HepG2 (cell line): ENCODE measurements around the gene RAC3. TPM values are rescaled to one million over a fixed set of nuclear protein-coding genes. Genes with fewer than 3 reads are reported as not detected.

Experiments
- ARID2 ChIP-seq: sonication (generic); formaldehyde crosslinking; IDR thresholded peaks from 2 replicates; pipeline ENCODE4 v1.8.1; 2022; ENCODE audit warnings: mild to moderate bottlenecking, missing genetic modification reagents, borderline replicate concordance
- DNMT3B ChIP-seq: conservative IDR thresholded peaks from 2 replicates; pipeline ENCODE4 v1.6.1; 2016; ENCODE audit warnings: missing biosample characterization, control low read depth
- FIP1L1 ChIP-seq: fragments of 200-400 bp; formaldehyde crosslinking; IDR thresholded peaks from 2 replicates; pipeline ENCODE4 v1.6.1; 2018; ENCODE audit warnings: low read depth, mild to moderate bottlenecking, low read length, moderate library complexity, borderline replicate concordance; ENCODE audit not compliant: insufficient read depth
- HCFC1 ChIP-seq: fragments of 150-350 bp; IDR thresholded peaks from 2 replicates; pipeline ENCODE4 v1.6.1; 2014; ENCODE audit warnings: low read depth, low read length
- HNRNPL ChIP-seq: fragments of 200-400 bp; formaldehyde crosslinking; IDR thresholded peaks from 2 replicates; pipeline ENCODE4 v1.6.1; 2017; ENCODE audit warnings: mild to moderate bottlenecking, low read depth, low read length
- HOXA5 ChIP-seq: sonication (generic); formaldehyde crosslinking; IDR thresholded peaks from 2 replicates; pipeline ENCODE4 v1.4.0; 2020; ENCODE audit warnings: missing genetic modification reagents
- NFE2L1 ChIP-seq: sonication (generic); formaldehyde crosslinking; IDR thresholded peaks from 2 replicates; pipeline ENCODE4 v1.4.0; 2020; ENCODE audit warnings: missing genetic modification reagents, mild to moderate bottlenecking, borderline replicate concordance
- NR2C2 ChIP-seq: sonication (generic); formaldehyde crosslinking; IDR thresholded peaks from 2 replicates; pipeline ENCODE4 v1.4.0; 2020; ENCODE audit warnings: missing genetic modification reagents, mild to moderate bottlenecking, moderate library complexity, borderline replicate concordance
- POLR2AphosphoS5 ChIP-seq: IDR thresholded peaks from 2 replicates; pipeline ENCODE4 v1.6.1; 2012; ENCODE audit warnings: low read depth, low read length
- RBFOX2 ChIP-seq: fragments of 200-400 bp; formaldehyde crosslinking; IDR thresholded peaks from 2 replicates; pipeline ENCODE4 v1.6.1; 2017; ENCODE audit warnings: low read depth, mild to moderate bottlenecking, low read length
- ZBTB7B ChIP-seq: sonication (generic); formaldehyde crosslinking; IDR thresholded peaks from 2 replicates; pipeline ENCODE4 v1.4.0; 2020; ENCODE audit warnings: missing genetic modification reagents
- ZNF567 ChIP-seq: sonication (generic); formaldehyde crosslinking; IDR thresholded peaks from 2 replicates; pipeline ENCODE4 v1.8.1; 2023; ENCODE audit warnings: mild to moderate bottlenecking, missing genetic modification reagents, borderline replicate concordance
- ZNF883 ChIP-seq: sonication (generic); formaldehyde crosslinking; IDR thresholded peaks from 2 replicates; pipeline ENCODE4 v1.5.1; 2020; ENCODE audit warnings: mild to moderate bottlenecking, missing genetic modification reagents; ENCODE audit errors: not compliant biosample characterization
- polyA plus RNA-seq, 8 experiments: library from polyadenylated mRNA; depleted of rRNA in 3 of 8; stranded (reverse) in 7 of 8; unstranded in 1 of 8; fragments of >200 nt; fragmentation: Illumina TruSeq in 4 of 8; extraction: Trizol in 4 of 8; gene quantifications; 2 replicates each; pipeline versions ENCODE4 v1.2.1 to v1.2.3, GENCODE V29; 2011 to 2016; ENCODE audit warnings: low read depth in 4 of 8, missing spikeins in 1 of 8, mixed read lengths in 1 of 8; ENCODE audit not compliant: insufficient read depth in 1 of 8
- total RNA-seq, 5 experiments: library from RNA; depleted of rRNA; stranded (reverse); fragments of >200 nt; fragmentation: Illumina TruSeq; extraction: Trizol; gene quantifications; 2 replicates each; pipeline ENCODE4 v1.2.3, GENCODE V29; 2016; ENCODE audit warnings: low read depth in 1 of 5
- TF ChIP-seq, protein P1 (sequence below): sonication (generic); formaldehyde crosslinking; IDR thresholded peaks from 2 replicates; pipeline ENCODE4 v1.4.0; 2020; ENCODE audit warnings: missing genetic modification reagents, borderline replicate concordance
- TF ChIP-seq, protein P2 (sequence below): sonication (generic); formaldehyde crosslinking; IDR thresholded peaks from 2 replicates; pipeline ENCODE4; 2020; ENCODE audit warnings: missing genetic modification reagents, mild to moderate bottlenecking, borderline replicate concordance
- TF ChIP-seq, protein P3 (sequence below), 2 experiments: sonication (generic) in 1 of 2; formaldehyde crosslinking in 1 of 2; IDR thresholded peaks; 2 replicates each; pipeline versions ENCODE4 v1.4.0 to v1.6.1; 2016 to 2020; ENCODE audit warnings: borderline replicate concordance in 1 of 2, low read depth in 1 of 2, mild to moderate bottlenecking in 1 of 2, missing genetic modification reagents in 1 of 2

RAC3 gene
- total and polyA plus RNA-seq, 2 of the 13 experiments (the other 11 are each of a cell fraction or from before 2014, with no cell fraction given), result 10.5 to 21.3 TPM

DNA sequence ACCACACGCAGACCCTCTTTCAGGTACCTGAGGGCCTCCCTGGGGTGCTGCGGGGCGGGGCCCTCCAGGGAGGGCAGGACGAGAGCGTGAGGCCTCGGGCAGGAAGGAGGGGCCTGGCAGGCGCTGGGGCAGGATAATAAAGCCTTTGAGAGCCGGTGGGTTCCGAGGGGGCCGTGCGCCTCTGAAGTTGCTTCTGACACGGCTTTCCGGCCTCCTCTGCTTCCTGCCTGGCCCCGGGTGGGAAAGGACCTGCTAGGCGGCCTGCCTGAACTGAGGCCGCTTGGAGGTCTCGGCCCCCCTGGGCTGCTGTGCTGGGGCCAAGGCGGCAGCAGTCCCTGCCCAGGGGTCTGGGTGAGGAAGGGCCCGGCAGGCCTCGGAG lies 19.2 kb upstream of the RAC3 start (continued):
- TF ChIP-seq, protein P1, sequence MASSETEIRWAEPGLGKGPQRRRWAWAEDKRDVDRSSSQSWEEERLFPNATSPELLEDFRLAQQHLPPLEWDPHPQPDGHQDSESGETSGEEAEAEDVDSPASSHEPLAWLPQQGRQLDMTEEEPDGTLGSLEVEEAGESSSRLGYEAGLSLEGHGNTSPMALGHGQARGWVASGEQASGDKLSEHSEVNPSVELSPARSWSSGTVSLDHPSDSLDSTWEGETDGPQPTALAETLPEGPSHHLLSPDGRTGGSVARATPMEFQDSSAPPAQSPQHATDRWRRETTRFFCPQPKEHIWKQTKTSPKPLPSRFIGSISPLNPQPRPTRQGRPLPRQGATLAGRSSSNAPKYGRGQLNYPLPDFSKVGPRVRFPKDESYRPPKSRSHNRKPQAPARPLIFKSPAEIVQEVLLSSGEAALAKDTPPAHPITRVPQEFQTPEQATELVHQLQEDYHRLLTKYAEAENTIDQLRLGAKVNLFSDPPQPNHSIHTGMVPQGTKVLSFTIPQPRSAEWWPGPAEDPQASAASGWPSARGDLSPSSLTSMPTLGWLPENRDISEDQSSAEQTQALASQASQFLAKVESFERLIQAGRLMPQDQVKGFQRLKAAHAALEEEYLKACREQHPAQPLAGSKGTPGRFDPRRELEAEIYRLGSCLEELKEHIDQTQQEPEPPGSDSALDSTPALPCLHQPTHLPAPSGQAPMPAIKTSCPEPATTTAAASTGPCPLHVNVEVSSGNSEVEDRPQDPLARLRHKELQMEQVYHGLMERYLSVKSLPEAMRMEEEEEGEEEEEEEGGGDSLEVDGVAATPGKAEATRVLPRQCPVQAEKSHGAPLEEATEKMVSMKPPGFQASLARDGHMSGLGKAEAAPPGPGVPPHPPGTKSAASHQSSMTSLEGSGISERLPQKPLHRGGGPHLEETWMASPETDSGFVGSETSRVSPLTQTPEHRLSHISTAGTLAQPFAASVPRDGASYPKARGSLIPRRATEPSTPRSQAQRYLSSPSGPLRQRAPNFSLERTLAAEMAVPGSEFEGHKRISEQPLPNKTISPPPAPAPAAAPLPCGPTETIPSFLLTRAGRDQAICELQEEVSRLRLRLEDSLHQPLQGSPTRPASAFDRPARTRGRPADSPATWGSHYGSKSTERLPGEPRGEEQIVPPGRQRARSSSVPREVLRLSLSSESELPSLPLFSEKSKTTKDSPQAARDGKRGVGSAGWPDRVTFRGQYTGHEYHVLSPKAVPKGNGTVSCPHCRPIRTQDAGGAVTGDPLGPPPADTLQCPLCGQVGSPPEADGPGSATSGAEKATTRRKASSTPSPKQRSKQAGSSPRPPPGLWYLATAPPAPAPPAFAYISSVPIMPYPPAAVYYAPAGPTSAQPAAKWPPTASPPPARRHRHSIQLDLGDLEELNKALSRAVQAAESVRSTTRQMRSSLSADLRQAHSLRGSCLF (CRISPR knock-in tag), result no peak
- TF ChIP-seq NR2C2 (CRISPR knock-in tag) (no peak), NFE2L1 (CRISPR knock-in tag) (no peak), RBFOX2 (peak; percentile 70), DNMT3B (no peak), ZBTB7B (CRISPR knock-in tag) (peak; percentile 11; the same call in 1 of the 2 replicates), FIP1L1 (0 out of 2 replicates have a peak, but pooled peaks have one; percentile 11), HOXA5 (no peak), POLR2AphosphoS5 (0 out of 2 replicates have a peak, but pooled peaks have one; percentile 8), ZNF567 (CRISPR knock-in tag) (no peak), ARID2 (CRISPR knock-in tag) (0 out of 2 replicates have a peak, but pooled peaks have one; percentile 10), HCFC1 (no peak), HNRNPL (peak; percentile 5; the same call in 1 of the 2 replicates), ZNF883 (CRISPR knock-in tag) (no peak)
- TF ChIP-seq, protein P2, sequence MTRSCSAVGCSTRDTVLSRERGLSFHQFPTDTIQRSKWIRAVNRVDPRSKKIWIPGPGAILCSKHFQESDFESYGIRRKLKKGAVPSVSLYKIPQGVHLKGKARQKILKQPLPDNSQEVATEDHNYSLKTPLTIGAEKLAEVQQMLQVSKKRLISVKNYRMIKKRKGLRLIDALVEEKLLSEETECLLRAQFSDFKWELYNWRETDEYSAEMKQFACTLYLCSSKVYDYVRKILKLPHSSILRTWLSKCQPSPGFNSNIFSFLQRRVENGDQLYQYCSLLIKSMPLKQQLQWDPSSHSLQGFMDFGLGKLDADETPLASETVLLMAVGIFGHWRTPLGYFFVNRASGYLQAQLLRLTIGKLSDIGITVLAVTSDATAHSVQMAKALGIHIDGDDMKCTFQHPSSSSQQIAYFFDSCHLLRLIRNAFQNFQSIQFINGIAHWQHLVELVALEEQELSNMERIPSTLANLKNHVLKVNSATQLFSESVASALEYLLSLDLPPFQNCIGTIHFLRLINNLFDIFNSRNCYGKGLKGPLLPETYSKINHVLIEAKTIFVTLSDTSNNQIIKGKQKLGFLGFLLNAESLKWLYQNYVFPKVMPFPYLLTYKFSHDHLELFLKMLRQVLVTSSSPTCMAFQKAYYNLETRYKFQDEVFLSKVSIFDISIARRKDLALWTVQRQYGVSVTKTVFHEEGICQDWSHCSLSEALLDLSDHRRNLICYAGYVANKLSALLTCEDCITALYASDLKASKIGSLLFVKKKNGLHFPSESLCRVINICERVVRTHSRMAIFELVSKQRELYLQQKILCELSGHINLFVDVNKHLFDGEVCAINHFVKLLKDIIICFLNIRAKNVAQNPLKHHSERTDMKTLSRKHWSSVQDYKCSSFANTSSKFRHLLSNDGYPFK (CRISPR knock-in tag), result no peak
- TF ChIP-seq, protein P3, sequence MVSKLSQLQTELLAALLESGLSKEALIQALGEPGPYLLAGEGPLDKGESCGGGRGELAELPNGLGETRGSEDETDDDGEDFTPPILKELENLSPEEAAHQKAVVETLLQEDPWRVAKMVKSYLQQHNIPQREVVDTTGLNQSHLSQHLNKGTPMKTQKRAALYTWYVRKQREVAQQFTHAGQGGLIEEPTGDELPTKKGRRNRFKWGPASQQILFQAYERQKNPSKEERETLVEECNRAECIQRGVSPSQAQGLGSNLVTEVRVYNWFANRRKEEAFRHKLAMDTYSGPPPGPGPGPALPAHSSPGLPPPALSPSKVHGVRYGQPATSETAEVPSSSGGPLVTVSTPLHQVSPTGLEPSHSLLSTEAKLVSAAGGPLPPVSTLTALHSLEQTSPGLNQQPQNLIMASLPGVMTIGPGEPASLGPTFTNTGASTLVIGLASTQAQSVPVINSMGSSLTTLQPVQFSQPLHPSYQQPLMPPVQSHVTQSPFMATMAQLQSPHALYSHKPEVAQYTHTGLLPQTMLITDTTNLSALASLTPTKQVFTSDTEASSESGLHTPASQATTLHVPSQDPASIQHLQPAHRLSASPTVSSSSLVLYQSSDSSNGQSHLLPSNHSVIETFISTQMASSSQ (IDR thresholded peaks at IDR 0.05; ENCODE audit: low read depth), result no peak
- TF ChIP-seq, protein P3 (CRISPR knock-in tag; IDR thresholded peaks at IDR 0.05; ENCODE audit: borderline replicate concordance), result 0 out of 2 replicates have a peak, but pooled peaks have one; percentile 37
